Measurements from ENCODE around the gene SSC5D. TPM values are rescaled to one million over a fixed set of nuclear protein-coding genes. Genes with fewer than 3 reads are reported as not detected.
A peak's percentile ranks its signal among the peaks of the same experiment; 100 is the strongest.

The SSC5D gene
- total RNA-seq, 1 experiment from 2014 or later, result 3.2 TPM

GRCh38 chr19:55481148-55481793, 7.0 kb upstream of the SSC5D start:
- H3K79me2 ChIP-seq (ENCODE audit: insufficient read depth, low read length), result no peaks in the 10 kb centered on the region

More at GRCh38 chr19:55481148-55481793, 7.0 kb upstream of the SSC5D start:
- Histone ChIP-seq H3K4me2 (ENCODE audit: insufficient read depth, insufficient read length, low read length) (no peak overlapping the region), H2AK5ac (ENCODE audit: insufficient read length, low read length) (no peak overlapping the region), H4K91ac (ENCODE audit: insufficient read length, low read depth, low read length) (no peak overlapping the region), H4K20me1 (ENCODE audit: control insufficient read depth, insufficient read depth, insufficient read length) (no peaks in the 10 kb centered on the region), H3K14ac (ENCODE audit: insufficient read depth, low read length) (no peak overlapping the region; the same call in 1 of the 2 replicates), H2BK120ac (ENCODE audit: low read depth, low read length, poor library complexity, severe bottlenecking) (no peak overlapping the region), H3K18ac (ENCODE audit: insufficient read length, low read depth, low read length) (no peak overlapping the region), H3K4ac (ENCODE audit: low read depth, low read length) (no peak overlapping the region), H3T11ph (ENCODE audit: low read length) (no peak overlapping the region), H2BK15ac (ENCODE audit: low read depth, low read length) (no peak overlapping the region), H3K27me3 (ENCODE audit: insufficient read depth, low read length) (no peaks in the 10 kb centered on the region), H2BK12ac (ENCODE audit: insufficient read length, low read depth, low read length) (no peak overlapping the region), H3K4me1 (ENCODE audit: insufficient read depth, low read length) (no peaks in the 10 kb centered on the region), H3K9me3 (ENCODE audit: control insufficient read depth, low read depth, low read length) (no peaks in the 10 kb centered on the region), H4K8ac (replicated peaks; ENCODE audit: insufficient read length, low read depth, low read length) (no peak overlapping the region), H4K5ac (ENCODE audit: insufficient read length, low read depth, low read length) (no peak overlapping the region), H2AFZ (ENCODE audit: low read length) (no peak overlapping the region), H2BK5ac (ENCODE audit: insufficient read length, low read length) (no peak overlapping the region), H3K23me2 (ENCODE audit: insufficient read length, low read depth, low read length, poor library complexity, severe bottlenecking) (peaks cover 3% of the 10 kb centered on the region), H3K79me1 (ENCODE audit: insufficient read depth, low read depth, low read length, poor library complexity, severe bottlenecking) (no peaks in the 10 kb centered on the region), H3K9ac (ENCODE audit: extremely low read depth, insufficient read length, low read length) (no peak overlapping the region), H3K56ac (ENCODE audit: insufficient read length, low read depth, low read length) (no peak overlapping the region), H3K27ac (ENCODE audit: insufficient read length, low read depth, low read length) (no peak overlapping the region), H2BK20ac (ENCODE audit: low read depth, low read length, poor library complexity, severe bottlenecking) (no peak overlapping the region), H3K23ac (ENCODE audit: insufficient read length, low read depth, low read length) (no peak overlapping the region)
- H3K4me1 Mint-ChIP-seq, result peaks cover 16 to 39% of the 10 kb centered on the region in 2 experiments
- no CpG with 5 or more reads among the region's 52 CpGs for WGBS (ENCODE audit: extremely low coverage, insufficient read length, low lambda C conversion rate)
- H3K9me3 Mint-ChIP-seq, result no peaks in the 10 kb centered on the region
- H3K36me3 Mint-ChIP-seq (ENCODE audit: insufficient read depth in 1 of 3, low read depth in 3 of 3), result peaks cover 2 to 19% (median 8%) of the 10 kb centered on the region in 3 experiments; a peak in 5 of 7 replicates
- peak; percentile 64 for DNase-seq
- no peak for TF ChIP-seq CTCF (conservative IDR thresholded peaks at IDR 0.05)
- no peaks in the 10 kb centered on the region for H3K27me3 Mint-ChIP-seq (ENCODE audit: low read depth)
- no peak overlapping the region; a peak in 1 of 5 replicates for H3K4me3 Mint-ChIP-seq
- no peak overlapping the region for H3K27ac Mint-ChIP-seq

Measured in H9 (cell line).